ENCODE measurements around the gene RUFY4. TPM values are rescaled to one million over a fixed set of nuclear protein-coding genes. Genes with fewer than 3 reads are reported as not detected.
"Not testable (repeated sequence)": the region's sequence is repeated elsewhere in the genome, so short reads cannot be mapped to it uniquely, and the experiment has no call there.

Gene RUFY4, protein sequence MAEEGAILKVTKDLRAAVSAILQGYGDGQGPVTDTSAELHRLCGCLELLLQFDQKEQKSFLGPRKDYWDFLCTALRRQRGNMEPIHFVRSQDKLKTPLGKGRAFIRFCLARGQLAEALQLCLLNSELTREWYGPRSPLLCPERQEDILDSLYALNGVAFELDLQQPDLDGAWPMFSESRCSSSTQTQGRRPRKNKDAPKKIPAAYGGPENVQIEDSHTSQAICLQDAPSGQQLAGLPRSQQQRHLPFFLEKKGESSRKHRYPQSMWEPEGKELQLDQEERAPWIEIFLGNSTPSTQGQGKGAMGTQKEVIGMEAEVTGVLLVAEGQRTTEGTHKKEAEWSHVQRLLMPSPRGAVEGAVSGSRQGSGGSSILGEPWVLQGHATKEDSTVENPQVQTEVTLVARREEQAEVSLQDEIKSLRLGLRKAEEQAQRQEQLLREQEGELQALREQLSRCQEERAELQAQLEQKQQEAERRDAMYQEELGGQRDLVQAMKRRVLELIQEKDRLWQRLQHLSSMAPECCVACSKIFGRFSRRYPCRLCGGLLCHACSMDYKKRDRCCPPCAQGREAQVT
- polyA plus RNA-seq (2011; rRNA removed): not detected in 2 replicates
- not detected in 2 replicates for polyA minus RNA-seq (2011; rRNA and poly(A)+ RNA removed)

DNA sequence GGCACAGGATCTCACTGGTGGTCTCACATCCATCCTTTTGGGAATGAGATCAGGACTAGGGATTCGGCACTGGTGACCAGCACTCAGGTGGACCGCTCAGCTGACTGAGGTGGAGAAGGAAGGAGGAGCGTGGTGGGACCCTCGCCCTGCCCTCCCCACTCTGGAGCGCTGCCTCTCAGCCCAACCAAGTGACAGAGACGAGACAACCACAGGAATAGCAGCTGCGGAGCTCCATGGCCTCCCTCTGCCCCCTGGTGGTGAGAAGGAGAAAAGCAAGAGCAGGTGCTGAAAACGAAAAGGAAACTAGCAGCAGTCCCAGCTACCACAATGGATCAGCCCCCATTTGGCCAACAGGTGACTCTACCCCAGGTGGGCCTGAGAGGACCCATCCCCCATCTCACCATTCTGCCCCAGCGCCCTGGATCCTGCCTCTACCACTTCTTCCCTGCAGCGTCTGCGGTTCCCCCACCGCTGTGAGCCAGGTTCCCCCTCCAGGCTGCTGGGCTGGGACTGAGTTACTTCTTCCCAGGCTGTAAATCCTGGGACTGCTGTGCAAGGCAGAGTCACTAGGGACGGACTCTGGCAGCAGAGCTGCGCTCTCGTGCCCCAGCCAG, at the start of gene RUFY4:
Gene RUFY4 (plus strand): TSS at position 533 of the 614 bp plus-strand sequence. CDS start 1,353 bp downstream, outside the sequence.
- peaks cover 34% of the 10 kb centered on the region for H3K27me3 ChIP-seq (ENCODE audit: control insufficient read depth, insufficient read depth, low read length)
- H3K36me3 ChIP-seq (ENCODE audit: control insufficient read depth, insufficient read depth, low read length); H3K4me3 ChIP-seq (ENCODE audit: low read depth, low read length); POLR2A ChIA-PET: not testable (repeated sequence)
- TF ChIP-seq, protein P1, sequence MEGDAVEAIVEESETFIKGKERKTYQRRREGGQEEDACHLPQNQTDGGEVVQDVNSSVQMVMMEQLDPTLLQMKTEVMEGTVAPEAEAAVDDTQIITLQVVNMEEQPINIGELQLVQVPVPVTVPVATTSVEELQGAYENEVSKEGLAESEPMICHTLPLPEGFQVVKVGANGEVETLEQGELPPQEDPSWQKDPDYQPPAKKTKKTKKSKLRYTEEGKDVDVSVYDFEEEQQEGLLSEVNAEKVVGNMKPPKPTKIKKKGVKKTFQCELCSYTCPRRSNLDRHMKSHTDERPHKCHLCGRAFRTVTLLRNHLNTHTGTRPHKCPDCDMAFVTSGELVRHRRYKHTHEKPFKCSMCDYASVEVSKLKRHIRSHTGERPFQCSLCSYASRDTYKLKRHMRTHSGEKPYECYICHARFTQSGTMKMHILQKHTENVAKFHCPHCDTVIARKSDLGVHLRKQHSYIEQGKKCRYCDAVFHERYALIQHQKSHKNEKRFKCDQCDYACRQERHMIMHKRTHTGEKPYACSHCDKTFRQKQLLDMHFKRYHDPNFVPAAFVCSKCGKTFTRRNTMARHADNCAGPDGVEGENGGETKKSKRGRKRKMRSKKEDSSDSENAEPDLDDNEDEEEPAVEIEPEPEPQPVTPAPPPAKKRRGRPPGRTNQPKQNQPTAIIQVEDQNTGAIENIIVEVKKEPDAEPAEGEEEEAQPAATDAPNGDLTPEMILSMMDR (IDR thresholded peaks at IDR 0.05; ENCODE audit: insufficient read depth, low read depth, low read length): peak; percentile 81
- CTCF ChIA-PET: interaction anchor here (0.6 to 8.1 kb wide), 22 partner anchors 9 to 1374 kb away, joined by 3 to 90 read pairs (median 5); partner anchors contain the start of gene IGFBP5
- peak; percentile 16 for DNase-seq (ENCODE audit: low read depth)

DNA sequence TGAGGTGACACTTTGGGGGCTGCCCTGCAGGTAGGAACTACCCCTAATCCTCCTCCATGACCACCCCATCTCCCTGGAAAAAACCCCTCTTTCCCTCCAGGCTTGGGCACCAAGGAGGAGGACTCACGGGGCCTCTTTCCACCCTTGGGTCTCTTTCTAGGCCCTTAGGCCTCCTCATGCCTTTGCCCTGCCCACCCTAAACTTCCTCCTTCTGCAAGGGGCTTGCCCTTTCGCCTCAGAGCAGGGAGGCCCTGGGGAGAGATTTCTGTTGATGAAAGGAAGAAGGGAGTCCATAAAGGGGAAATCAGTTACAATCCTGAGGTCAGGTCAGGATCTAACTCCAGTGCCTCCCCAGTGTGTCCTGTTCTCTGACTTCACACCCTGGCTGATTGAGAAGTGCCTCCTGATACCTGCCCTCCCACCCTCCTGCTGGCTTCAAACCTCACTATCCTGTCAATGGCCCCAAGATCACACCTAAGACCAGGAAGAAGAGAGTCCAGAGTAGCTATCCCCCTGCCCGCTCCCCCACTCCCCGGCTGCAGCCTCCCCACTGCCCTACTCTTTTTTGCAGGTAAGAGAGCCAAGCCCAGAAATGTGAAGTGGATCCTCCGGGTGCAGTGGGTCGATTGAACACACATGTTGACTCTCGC, 49.5 kb upstream of the RUFY4 start:
- no peak for DNase-seq (ENCODE audit: low read depth)
- no peak overlapping the region for H3K4me3 ChIP-seq (ENCODE audit: low read depth, low read length)
- CTCF ChIA-PET: interaction anchor here (0.8 to 1.4 kb wide), 3 partner anchors 25 to 234 kb away, joined by 4 to 5 read pairs (median 4); partner anchors contain the start of gene RUFY4
- peaks cover 2% of the 10 kb centered on the region; the same call in 1 of the 2 replicates for H3K27me3 ChIP-seq (ENCODE audit: control insufficient read depth, insufficient read depth, low read length)
- TF ChIP-seq, protein P1 (IDR thresholded peaks at IDR 0.05; ENCODE audit: insufficient read depth, low read depth, low read length): no peak
- POLR2A ChIA-PET: no interaction called here
- no peaks in the 10 kb centered on the region for H3K36me3 ChIP-seq (ENCODE audit: control insufficient read depth, insufficient read depth, low read length)

DNA sequence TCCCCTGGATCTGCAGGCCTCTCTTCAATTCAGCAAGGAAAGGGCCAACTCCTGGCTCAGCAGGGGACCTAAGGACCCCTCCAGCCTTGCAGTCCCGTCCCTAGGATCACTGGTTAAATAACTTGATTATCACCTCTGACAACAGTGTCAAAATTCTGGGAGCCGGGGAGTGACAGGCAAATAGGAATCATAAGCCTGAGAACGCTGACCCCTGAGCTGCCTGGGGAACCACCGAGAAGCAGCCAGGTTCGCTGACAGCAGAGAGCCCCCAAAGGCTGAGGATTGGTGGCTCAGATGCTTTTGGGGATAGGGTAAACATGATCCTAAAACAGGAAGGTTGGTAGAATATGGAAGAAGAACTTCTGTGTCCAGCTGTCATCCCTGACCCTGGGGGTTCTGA, 48.8 kb upstream of the RUFY4 start:
- peaks cover 2% of the 10 kb centered on the region; the same call in 1 of the 2 replicates for H3K27me3 ChIP-seq (ENCODE audit: control insufficient read depth, insufficient read depth, low read length)
- no peaks in the 10 kb centered on the region for H3K36me3 ChIP-seq (ENCODE audit: control insufficient read depth, insufficient read depth, low read length)
- CTCF ChIA-PET: interaction anchor here (0.6 to 1.4 kb wide), 5 partner anchors 8 to 235 kb away, joined by 3 to 5 read pairs (median 4); partner anchors contain the start of gene RUFY4
- TF ChIP-seq, protein P1 (IDR thresholded peaks at IDR 0.05; ENCODE audit: insufficient read depth, low read depth, low read length): no peak
- POLR2A ChIA-PET: no interaction called here
- no peak for DNase-seq (ENCODE audit: low read depth)
- H3K4me3 ChIP-seq (ENCODE audit: low read depth, low read length): no peak overlapping the region

DNA sequence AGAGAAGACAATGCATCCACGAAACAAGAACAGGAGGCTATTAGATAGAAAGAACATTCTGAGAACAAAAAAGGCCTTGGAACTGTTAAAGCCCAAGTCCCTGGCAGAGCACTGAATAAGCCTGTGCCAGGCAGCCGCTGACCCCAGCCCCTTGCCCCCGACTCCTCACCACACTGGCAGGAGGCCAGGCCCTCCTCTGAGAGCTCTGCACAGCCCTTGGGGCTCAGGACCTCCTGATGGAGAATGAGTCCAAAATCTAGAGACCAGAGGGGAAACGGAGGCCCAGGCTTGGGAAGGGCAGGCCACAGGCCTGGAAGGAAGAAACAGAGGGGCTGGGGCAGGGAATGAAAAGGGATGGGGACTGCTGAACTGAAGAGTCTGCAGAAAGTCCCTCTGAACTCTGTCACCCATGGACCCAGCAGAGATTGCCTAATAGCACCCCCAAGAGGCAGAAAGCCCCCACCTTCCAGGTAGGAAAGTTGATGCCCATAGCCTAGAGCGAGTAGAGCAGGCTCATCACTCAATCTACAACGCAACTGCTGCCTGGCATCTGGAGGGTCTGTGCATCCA, 48.0 kb upstream of the RUFY4 start:
- ChIA-PET POLR2A (no interaction called here), CTCF (interaction anchor here (0.6 to 1.4 kb wide), 4 partner anchors 9 to 236 kb away, joined by 3 to 5 read pairs (median 4); no protein-coding TSS in a partner anchor)
- H3K27me3 ChIP-seq (ENCODE audit: control insufficient read depth, insufficient read depth, low read length): peaks cover 2% of the 10 kb centered on the region; the same call in 1 of the 2 replicates
- DNase-seq (ENCODE audit: low read depth): no peak
- H3K4me3 ChIP-seq (ENCODE audit: low read depth, low read length): no peak overlapping the region
- TF ChIP-seq, protein P1 (IDR thresholded peaks at IDR 0.05; ENCODE audit: insufficient read depth, low read depth, low read length): no peak
- H3K36me3 ChIP-seq (ENCODE audit: control insufficient read depth, insufficient read depth, low read length): no peaks in the 10 kb centered on the region

Measured in BJ (cell line).